Endothelial cell of hepatic sinusoid (primary cell): ENCODE data around the gene CDR2L.

Experiments
- in situ Hi-C: cut with HindIII; loops from 2 replicates; pipeline ENCODE4 v1.10.0; 2017; ENCODE audit warnings: low sequenced_read_pairs

The CDR2L gene

GRCh38 chr17:74987418-74987908 is at the start of gene CDR2L:
Gene CDR2L (plus strand): TSS chr17:74987632. CDS start chr17:74988044, 412 bp downstream.
- in situ Hi-C loops, result no loop called here

DNA sequence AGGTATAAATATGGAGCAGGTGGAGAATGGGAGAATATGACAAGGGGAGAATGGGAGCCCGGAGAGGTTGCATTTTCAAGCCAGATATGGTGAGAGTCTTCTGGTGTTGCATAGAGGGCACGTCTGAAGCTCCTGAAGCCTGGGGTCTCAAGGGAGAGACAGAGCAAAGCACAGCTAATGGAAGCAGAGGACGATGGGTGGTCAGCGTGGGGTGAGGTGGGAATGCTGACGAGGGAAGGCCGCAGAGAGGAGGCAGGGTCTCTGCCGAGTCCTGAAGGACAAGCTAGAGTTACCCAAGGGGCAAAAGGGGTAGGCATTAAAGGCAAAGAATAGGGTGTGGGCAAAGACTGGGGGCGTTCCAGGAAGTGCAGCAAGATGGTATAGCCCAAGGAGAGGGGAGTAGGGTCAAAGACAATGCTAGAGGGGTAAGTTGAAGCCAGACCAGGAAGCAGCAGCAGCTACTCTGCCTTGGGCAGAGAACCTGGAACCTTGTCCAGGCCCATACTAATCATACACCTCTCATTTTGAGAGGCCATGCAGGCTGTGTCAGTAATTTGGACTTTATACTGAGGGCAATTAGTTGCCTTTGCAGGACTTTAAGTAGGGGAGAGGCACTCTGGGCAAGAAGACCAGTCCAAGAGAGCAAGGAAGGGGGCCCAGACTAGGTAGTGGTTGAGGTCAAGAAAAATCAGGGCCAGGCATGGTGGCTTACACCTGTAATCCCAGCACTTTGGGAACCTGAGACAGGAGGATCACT is 49.1 kb upstream of the CDR2L start:
- in situ Hi-C loops, result no loop called here

- in situ Hi-C loops, result no loop called here
Measured at GRCh38 chr17:74939534-74939933, 47.9 kb upstream of the CDR2L start.

GRCh38 chr17:74941128-74941725 is 46.2 kb upstream of the CDR2L start:
- in situ Hi-C loops, result no loop called here

DNA sequence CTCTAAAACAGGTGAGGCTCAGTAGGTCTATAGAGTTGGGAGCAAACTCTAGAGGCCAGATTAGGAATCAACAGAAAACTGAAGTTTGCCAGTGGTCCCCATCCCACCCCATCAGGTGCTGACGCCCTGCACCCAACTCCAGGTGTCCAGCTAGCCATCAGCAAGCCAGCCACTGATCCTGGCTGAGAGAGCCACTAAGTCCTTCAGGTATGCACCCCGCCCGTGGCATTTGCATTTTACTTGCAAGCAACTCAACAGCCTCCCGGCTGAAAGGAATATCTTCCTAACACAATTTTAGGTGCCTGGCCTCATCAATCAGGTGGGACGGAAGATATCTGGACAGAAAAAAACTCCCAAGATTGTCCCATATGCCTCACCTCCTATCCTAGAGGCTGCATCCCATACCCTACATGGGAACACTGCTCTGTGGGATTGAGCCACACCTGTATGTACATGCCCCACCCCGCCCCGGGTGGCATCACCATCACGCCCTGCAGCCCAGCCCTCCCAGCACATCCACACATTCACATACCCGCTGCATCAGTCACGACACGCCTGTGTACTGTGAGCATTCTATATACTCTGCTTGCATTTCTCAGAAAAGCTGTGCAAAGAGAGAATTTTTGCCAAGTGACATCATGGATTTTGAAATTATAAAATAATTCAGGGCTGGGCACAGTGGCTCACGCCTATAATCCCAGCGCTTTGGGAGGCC is 43.5 kb upstream of the CDR2L start:
- in situ Hi-C loops, result no loop called here

GRCh38 chr17:74945543-74945942 is 41.9 kb upstream of the CDR2L start:
- in situ Hi-C loops, result no loop called here

GRCh38 chr17:74946641-74947040 is 40.8 kb upstream of the CDR2L start:
- in situ Hi-C loops, result no loop called here

DNA sequence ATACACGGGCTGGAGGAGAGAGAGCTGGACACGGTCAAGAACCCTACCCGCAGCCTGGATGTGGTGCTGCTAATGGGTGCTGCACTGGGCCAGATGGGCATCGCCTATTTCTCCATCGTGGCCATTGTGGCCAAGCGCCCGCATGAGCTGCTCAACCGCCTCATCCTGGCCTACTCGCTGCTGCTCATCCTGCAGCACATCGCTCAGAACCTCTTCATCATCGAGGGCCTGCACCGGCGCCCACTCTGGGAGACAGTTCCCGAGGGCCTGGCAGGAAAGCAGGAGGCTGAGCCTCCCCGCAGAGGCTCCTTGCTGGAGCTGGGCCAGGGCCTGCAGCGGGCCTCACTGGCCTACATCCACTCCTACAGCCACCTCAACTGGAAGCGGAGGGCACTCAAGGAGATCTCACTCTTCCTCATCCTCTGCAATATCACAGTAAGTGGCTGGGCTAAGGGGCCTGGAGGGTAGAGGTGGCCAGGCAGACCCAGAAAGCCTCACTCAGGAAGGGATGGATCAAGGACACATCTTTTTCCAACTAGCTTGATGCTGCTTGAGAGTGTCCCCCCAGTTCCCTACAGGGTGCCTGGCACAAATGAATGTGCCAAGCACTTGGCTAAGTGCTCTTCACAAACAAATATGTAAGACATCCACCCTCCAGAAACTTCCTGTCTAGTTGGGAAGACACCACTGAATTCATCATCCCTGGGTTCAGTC is 40.2 kb upstream of the CDR2L start:
- in situ Hi-C loops, result no loop called here

DNA sequence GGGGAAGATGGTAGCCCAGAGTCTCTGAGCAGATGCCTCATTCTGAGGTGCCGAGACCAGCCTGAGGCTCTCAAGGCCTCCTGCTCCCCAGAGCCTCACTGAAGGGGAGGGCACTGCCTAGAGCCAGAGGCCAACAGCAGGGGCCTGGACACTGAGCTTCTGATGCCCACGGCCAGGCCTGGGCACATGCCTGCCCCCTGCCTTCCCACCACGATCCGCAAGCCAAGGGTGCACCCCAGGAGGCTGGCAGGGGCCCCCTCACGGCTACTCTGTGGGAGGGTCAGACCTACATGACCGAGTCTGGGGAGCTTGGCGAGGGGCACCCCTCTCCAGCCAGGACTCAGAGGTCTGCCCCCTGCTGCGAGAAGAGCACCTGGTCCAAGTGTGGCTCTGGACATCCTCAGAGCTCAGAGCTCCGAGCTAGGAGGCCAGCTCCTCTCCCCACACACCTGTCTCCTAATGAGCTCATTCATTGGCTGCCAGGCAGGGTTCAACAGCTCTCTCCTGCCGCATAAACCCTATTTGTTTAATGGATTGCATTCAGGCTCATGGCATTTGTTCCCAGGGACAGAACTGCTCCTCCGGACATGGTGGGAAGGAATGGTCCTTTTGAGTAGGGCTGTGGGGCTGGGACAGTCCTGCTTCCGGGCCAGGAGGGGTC is 37.8 kb upstream of the CDR2L start:
- in situ Hi-C loops, result no loop called here

GRCh38 chr17:74950207-74950606 is 37.2 kb upstream of the CDR2L start:
- in situ Hi-C loops, result no loop called here

DNA sequence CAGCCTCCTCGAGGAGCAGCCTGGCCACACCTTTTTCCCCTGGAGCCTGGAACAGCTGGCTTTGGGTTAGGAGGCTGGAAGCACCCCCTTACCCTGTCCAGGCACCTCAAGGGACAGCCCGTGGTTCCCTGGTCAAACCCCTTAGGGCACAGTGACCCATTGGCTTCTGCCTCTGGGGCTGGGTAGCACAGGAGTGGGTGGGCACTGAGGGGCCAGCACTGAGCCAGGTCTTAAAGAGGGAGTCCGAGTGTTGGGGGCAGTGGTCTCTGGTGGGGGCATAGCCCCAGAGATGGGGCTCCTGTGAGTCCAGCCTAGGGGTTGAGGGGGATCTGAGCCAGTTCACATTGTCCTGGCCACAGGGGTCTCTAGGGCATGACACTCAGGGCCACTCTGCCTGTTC is 36.4 kb upstream of the CDR2L start:
- in situ Hi-C loops, result no loop called here

DNA sequence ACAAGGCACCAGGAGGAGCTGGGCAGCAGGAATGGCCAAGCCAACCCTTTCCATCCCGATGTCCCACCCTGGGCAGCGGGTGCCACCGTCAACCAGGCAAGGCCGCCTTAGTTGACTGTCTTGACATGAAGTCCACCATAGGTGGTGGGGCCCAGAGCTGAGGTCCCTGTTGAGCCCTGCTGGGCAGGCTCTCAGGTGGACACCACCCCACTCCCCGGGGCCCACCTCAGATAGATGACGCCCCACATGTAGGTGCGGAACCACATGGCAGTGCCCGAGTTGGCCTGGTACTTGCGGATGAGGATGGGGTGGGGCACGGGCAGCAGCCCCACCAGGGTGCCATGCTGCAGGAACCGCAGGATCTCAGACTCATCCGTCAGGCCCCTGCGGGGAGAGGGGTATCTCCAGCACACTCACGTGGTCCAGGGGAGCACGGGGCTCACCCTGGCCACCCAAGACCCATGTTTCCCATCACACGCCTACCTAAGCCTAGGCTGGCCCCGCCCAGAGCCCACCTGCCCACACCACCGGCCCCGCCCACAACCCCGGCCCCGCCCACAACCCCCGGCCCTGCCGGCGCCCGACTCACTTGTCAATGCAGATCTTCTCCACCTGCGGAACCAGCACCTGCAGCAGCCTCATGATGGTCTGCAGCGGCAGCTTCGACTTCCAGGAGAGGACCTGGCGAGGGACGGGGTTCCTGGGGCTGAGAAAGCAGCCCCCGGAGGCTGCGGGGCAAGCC is 35.6 kb upstream of the CDR2L start:
- in situ Hi-C loops, result no loop called here

DNA sequence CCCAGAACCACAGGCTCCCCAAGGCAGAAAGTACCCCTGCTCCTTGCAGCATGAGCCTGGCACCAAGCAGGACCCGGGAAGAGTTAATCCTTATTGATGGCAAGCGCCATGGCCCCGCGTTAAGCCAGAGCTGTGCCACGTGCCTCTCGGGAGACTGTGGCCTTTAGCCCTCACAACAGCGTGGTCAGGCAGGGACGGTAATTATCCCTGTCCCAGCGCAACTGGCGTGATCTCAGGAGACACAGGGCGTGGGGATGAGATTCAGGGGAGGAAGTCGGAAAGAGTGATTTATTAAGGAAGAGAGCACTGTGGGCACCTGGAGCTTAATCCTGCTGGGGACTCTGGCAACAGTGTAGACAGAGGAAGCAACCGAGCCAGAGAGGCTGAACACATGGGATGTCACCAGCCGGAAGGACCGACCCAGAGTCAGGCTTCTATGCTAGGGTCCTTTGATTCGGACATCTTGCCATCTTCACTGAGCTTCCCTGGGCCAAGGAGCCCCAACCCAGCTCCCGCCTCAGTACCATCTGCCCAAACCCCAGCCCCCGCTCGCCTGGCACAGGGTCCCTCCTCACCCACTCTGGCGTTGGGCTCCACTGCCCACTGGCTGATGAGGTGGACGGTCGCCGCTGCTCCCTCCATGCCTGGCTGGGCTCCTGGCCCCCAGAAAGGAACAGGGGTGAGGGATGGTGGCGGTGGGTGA is 34.9 kb upstream of the CDR2L start:
- in situ Hi-C loops, result no loop called here

DNA sequence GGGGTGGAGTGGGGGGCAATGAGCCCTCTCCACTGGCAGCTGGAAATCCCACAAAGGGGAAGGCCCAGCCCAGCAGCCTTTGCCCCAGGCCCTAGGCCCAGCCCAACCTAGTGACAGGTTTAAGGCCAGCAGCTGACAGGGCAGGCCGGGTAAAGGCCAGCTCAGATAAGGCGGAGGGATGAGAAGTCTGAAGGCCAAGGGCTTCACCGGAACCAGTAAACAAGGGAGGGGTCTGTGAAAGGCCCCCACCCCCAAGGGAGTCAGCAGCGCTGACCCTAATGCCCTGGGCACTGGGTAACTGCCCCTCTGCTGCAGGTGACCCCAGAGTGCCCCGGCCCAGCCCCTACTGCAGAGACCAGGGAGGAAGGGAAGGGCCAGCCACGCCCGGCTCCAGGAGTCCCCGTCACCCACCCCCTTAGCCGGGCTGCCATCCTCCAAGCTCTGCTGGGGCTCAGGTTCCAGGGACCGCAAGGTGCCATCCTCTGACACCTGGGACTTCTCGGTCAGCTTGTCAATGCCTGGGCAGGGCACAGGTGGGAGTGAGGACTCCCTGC is 34.2 kb upstream of the CDR2L start:
- in situ Hi-C loops, result no loop called here

GRCh38 chr17:74954115-74954514 is 33.3 kb upstream of the CDR2L start:
- in situ Hi-C loops, result no loop called here

DNA sequence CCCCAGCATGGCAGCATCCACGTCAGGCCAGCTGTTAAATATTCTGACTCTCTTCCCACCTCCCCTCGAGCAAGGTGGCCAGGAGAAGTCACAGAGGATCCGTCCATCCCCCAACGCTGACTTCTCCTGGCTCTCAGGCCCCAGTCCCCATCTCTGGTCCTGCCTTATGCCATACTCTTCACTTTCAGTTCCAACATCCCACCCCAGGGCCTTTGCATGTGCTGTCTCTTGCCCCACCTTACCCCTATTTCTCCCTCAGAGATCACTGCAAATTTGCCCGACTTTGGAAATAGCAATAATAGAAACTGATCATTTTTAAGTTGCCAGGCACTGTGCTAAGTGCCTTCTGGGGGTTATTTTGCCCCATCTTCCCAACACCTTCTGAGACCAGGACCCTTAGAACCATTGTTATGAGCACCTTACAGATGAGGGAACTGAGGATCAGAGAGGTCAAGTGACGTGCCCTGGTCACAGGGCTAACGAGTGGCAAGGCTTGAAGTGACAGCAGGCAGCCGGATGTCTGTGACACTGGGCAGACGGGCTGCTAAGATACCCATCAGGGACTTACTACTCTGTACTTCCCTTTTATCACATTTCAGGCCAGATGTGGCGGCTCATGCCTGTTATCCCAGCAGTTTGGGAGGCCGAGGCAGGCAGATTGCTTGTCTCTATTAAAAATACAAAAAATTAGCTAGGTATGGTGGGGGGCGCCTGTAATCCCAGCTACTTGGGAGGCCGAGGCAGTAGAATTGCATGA is 32.6 kb upstream of the CDR2L start:
- in situ Hi-C loops, result loop anchor here (5.0 kb wide), 1 partner anchor 62 kb away; no protein-coding TSS in a partner anchor

- in situ Hi-C loops, result loop anchor here (5.0 kb wide), 1 partner anchor 61 kb away; no protein-coding TSS in a partner anchor
Measured at GRCh38 chr17:74956093-74956492, 31.3 kb upstream of the CDR2L start.
